ENCODE measurements around the gene GIMAP5.

GIMAP5 gene

DNA sequence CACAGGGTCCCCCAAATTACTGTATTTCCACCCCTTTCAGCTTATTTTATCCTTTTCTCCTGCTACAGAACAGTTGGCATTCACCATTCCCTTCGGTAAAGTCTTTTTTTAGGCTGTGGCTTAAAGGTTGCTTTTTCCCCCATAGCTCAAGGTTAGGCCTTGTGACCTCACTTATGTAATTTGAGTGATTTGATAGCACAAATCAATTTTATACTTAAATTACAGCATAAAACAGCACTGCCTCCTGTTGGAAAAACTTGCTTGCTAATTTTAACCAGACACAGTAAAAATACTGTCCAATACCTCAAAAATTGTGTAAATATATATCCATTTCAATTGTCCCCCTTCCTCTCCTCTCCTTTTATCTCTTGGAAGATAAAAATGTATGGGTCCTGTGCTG, 13.8 kb upstream of the GIMAP5 start:
- peaks cover 13% of the 10 kb centered on the region for H3K9me3 Mint-ChIP-seq
- H3K4me1 Mint-ChIP-seq (ENCODE audit: low read depth): peaks cover 38% of the 10 kb centered on the region
- intact Hi-C loops (cut with micrococcal nuclease): no loop called here
- H3K36me3 Mint-ChIP-seq (ENCODE audit: low read depth): peaks cover 54% of the 10 kb centered on the region
- no peaks in the 10 kb centered on the region for H3K27me3 Mint-ChIP-seq
- no peak overlapping the region for H3K27ac Mint-ChIP-seq
- H3K4me3 Mint-ChIP-seq: no peak overlapping the region

DNA sequence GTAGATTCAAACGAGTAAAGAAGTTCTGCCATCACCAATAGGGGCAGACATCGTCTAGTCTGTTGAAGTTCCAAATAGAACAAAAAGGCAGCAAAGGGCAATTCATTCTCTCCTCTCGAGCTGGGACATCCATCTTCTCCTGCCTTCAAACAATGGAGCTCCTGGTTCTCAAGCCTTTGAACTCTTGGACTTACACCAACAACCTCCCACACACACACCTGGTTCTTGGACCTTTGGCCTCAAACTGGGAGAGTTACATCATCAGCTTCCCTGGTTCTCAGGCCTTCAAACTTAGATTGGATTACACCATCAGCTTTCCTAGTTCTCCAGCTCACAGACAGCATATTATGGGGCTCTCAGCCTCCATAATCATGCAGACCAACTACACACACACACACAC, 9.8 kb upstream of the GIMAP5 start:
- H3K27ac Mint-ChIP-seq: no peak overlapping the region
- peaks cover 1% of the 10 kb centered on the region for H3K27me3 Mint-ChIP-seq
- intact Hi-C loops (cut with micrococcal nuclease): no loop called here
- peaks cover 15% of the 10 kb centered on the region for H3K36me3 Mint-ChIP-seq (ENCODE audit: low read depth)
- H3K4me1 Mint-ChIP-seq (ENCODE audit: low read depth): peaks cover 7% of the 10 kb centered on the region
- peaks cover 18% of the 10 kb centered on the region for H3K9me3 Mint-ChIP-seq
- H3K4me3 Mint-ChIP-seq: no peak overlapping the region

DNA sequence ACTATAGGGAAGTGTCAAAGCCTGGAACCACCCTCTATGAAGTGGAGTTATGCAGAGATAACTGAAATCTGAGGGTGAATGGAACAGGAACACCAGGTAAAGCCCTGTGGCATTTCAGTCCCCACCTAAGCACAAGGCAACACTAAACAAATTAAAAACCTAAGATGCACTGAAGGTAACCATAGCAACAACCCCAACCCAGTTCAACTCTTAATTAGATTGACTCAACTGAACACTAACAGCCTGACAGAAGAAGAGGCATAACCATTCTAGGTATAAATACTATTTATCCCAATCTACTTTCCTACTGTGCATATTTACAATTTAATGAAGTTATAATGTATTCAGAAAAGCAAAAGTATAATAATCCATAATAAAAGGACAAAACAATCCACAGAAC, 9.2 kb upstream of the GIMAP5 start:
- no peak overlapping the region for H3K27ac Mint-ChIP-seq
- H3K9me3 Mint-ChIP-seq: peaks cover 18% of the 10 kb centered on the region
- H3K36me3 Mint-ChIP-seq (ENCODE audit: low read depth): peaks cover 12% of the 10 kb centered on the region
- no peak overlapping the region for H3K4me3 Mint-ChIP-seq
- intact Hi-C loops (cut with micrococcal nuclease): no loop called here
- H3K4me1 Mint-ChIP-seq (ENCODE audit: low read depth): peaks cover under 1% of the 10 kb centered on the region
- peaks cover 1% of the 10 kb centered on the region for H3K27me3 Mint-ChIP-seq

DNA sequence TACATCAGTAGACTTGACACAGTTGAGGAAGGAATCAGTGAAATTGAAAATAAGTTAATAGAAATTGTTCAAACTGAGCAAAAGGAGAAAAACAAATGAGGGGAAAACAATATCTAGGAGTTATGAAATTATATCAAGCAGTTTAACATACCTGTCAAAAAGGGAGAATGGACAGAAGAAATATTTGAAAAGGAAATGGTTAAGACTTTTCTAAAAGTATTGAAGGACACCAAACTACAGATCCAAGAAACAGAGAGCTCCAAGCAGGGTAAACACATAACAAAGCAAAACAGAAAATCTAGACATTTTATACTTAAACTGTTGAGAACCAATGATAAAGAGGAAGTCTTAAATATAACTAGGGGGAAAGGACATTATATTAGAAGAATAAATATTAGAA, 8.6 kb upstream of the GIMAP5 start:
- Mint-ChIP-seq H3K9me3 (peaks cover 18% of the 10 kb centered on the region), H3K4me3 (no peak overlapping the region), H3K27ac (no peak overlapping the region), H3K36me3 (ENCODE audit: low read depth) (peaks cover 11% of the 10 kb centered on the region), H3K4me1 (ENCODE audit: low read depth) (peaks cover 5% of the 10 kb centered on the region), H3K27me3 (peaks cover 1% of the 10 kb centered on the region)
- intact Hi-C loops (cut with micrococcal nuclease): no loop called here

DNA sequence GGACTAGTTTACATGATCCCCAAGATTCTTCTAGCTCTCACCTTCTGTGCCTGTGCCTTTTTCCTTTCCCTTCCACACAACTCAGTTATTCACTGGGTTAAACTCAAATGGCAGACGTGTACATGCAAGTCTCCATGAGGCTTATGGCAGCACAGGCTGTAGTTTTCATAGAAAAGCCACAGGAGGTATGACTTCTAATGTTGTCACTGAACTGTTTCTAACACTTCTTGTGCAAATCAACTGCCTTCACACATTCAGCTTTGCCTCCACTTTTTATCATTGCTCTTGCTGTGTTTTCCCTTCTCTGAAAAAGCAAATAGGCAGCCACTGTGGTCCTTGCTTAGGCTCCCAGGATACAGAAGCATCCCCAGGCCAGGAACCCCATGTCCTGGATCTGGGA, 5.3 kb upstream of the GIMAP5 start:
- peaks cover 18% of the 10 kb centered on the region for H3K9me3 Mint-ChIP-seq
- H3K27me3 Mint-ChIP-seq: peaks cover 1% of the 10 kb centered on the region
- H3K27ac Mint-ChIP-seq: no peak overlapping the region
- peaks cover 24% of the 10 kb centered on the region for H3K4me1 Mint-ChIP-seq (ENCODE audit: low read depth)
- intact Hi-C loops (cut with micrococcal nuclease): no loop called here
- H3K4me3 Mint-ChIP-seq: no peak overlapping the region
- no peaks in the 10 kb centered on the region for H3K36me3 Mint-ChIP-seq (ENCODE audit: low read depth)

DNA sequence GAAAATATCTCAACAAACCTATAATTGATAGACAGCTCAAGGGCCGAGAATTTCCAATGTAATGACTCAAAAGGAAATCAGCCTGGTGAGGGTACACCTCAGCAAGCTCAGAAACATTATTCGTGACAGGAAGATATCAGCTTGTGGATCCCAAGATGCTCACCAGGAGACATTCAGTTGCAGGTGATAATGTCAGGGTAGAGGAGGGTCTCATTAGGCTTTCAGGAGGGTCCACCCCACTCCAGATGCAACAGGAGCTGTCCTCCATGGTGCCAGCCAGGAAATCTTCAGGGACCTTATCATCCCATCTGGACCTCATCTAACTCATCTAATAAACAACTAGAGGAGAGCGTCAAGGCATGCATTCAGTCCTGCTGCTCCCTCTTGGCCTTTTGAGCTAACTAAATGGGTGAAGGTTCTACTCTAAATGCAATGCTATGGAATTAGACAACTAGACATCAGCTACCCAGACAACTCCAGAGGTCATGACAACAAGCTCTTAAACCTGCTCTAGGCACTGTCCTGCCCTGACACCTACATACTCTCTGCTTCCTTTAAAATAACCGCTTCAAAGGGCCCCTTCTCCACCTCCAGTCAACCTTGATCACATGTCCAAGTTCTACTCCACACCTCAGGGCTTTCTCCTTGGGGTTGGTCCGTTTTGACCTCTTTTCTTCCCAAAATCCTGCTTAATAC, 4.3 kb upstream of the GIMAP5 start:
- Mint-ChIP-seq H3K4me3 (no peak overlapping the region), H3K4me1 (ENCODE audit: low read depth) (peaks cover 34% of the 10 kb centered on the region), H3K27me3 (peaks cover 1% of the 10 kb centered on the region), H3K36me3 (ENCODE audit: low read depth) (peaks cover 8% of the 10 kb centered on the region), H3K9me3 (peaks cover 10% of the 10 kb centered on the region), H3K27ac (no peak overlapping the region)
- intact Hi-C loops (cut with micrococcal nuclease): no loop called here

DNA sequence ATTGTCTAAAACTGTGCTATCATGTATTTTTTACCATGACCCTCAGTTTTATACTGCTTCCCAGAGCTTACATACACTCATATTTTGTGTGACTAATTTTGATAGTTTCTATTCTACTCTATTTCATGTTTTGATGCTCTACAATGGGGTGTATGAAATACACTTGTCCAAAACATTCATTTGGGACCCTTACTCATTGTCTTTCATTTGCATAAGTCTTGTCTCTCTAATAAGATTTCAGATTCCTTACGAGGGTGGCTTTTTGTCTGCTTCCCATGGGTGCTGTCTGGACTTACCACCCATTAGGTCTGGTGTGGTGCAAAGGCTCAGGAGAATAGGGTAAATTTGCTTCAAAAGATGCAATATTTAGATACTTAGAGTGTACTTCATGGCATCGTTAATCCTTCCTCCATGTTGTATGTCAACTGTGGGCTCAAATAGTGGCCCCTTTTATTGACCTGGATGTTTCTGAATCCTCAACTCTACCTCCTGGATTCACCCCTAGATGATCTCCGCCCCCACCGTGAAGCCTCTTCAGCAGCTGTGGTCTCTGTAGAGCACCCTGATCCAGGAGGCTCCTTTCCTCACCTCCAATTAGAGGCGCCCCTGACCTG, 3.6 kb upstream of the GIMAP5 start:
- peaks cover 1% of the 10 kb centered on the region for H3K27me3 Mint-ChIP-seq
- H3K4me1 Mint-ChIP-seq (ENCODE audit: low read depth): peaks cover 41% of the 10 kb centered on the region
- H3K36me3 Mint-ChIP-seq (ENCODE audit: low read depth): peaks cover 9% of the 10 kb centered on the region
- H3K4me3 Mint-ChIP-seq: no peak overlapping the region
- H3K27ac Mint-ChIP-seq: peak overlapping the region; percentile 44
- intact Hi-C loops (cut with micrococcal nuclease): no loop called here
- peaks cover 3% of the 10 kb centered on the region for H3K9me3 Mint-ChIP-seq

DNA sequence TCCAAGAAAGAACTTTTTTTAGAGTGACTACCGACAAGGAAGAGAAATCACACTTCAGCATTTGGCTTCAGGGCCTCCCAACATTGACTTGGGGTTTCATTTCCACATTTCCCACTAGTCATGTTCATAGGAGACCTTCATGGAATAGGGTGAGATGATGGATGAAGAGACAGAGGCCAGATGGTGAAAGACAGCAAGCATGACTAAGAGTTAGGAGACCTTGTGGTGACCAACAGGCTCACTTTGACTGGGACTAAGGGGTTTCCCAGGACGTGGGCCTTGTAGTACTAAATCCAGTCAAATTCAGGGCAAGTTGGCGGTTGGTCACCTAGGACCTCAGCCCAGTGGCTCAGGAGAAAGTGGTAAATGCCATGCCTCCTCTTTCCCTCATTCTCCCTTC, 3.0 kb upstream of the GIMAP5 start:
- Mint-ChIP-seq H3K4me3 (no peak overlapping the region), H3K27ac (peak overlapping the region; percentile 44), H3K9me3 (no peaks in the 10 kb centered on the region), H3K36me3 (ENCODE audit: low read depth) (peaks cover 10% of the 10 kb centered on the region), H3K4me1 (ENCODE audit: low read depth) (peaks cover 47% of the 10 kb centered on the region), H3K27me3 (peaks cover 1% of the 10 kb centered on the region)
- intact Hi-C loops (cut with micrococcal nuclease): no loop called here

DNA sequence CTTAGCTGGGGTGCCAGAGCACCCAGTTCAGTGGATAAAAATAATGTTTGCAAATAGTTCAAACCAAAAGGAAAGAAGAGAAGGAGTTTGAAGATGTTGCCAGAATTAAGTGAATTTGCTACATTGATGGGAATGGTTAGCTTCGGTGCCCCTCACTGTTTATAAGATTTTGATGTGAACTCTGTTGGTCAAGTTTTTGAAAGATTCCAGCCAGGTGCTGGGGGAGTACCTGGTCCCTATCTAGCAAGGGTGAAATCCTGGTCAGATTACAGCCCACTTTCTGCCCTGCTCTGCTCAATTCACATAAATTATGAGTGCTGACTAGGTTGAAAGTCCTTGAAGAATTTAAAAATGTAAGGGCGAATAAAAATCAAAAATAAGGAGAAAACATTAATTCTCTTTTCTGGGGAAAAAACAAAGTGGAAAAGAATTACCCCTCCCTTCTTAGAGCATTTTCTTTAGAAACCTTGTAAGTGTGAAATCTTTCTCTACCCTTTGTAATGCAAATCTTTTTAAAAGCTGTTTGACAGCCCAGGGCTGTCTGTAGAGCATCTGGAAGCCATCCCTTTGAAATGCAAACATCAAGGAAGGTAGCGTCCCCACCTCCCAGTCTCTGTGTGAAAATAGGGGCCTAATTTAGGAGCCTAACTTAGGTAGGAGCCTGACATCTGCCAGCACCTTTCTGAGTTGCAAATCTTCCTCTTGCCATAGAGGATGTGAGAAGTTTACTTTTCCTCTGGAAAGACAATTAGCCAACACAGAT, 1.4 kb upstream of the GIMAP5 start:
- Mint-ChIP-seq H3K9me3 (no peaks in the 10 kb centered on the region), H3K27ac (no peak overlapping the region), H3K4me3 (no peak overlapping the region), H3K27me3 (peaks cover 1% of the 10 kb centered on the region), H3K4me1 (ENCODE audit: low read depth) (peaks cover 58% of the 10 kb centered on the region), H3K36me3 (ENCODE audit: low read depth) (peaks cover 24% of the 10 kb centered on the region)
- intact Hi-C loops (cut with micrococcal nuclease): no loop called here

DNA sequence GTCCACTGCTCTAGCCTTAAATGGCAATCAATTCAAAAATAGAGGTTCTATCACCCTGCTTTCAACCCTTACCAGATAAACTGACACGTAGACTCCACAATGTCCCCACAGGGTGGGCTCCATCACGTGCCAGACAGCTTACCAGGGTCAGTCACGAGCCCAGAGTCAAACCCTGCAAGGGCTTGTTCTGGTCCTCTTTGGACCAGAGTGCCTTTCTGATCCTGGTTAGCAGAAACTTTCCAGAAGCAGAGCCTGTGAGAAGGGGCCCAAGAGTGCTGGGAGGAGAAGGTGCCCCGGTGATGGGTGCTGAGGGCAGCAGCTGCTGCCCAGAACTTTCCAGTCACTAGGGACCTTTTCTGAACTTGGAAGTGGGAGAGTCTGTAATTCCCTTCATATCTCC, 354 bp upstream of the GIMAP5 start:
- Mint-ChIP-seq H3K27me3 (peaks cover 1% of the 10 kb centered on the region), H3K27ac (peak overlapping the region; percentile 90), H3K4me3 (peak overlapping the region; percentile 92), H3K36me3 (ENCODE audit: low read depth) (peaks cover 35% of the 10 kb centered on the region), H3K9me3 (no peaks in the 10 kb centered on the region), H3K4me1 (ENCODE audit: low read depth) (peaks cover 63% of the 10 kb centered on the region)
- intact Hi-C loops (cut with micrococcal nuclease): no loop called here

DNA sequence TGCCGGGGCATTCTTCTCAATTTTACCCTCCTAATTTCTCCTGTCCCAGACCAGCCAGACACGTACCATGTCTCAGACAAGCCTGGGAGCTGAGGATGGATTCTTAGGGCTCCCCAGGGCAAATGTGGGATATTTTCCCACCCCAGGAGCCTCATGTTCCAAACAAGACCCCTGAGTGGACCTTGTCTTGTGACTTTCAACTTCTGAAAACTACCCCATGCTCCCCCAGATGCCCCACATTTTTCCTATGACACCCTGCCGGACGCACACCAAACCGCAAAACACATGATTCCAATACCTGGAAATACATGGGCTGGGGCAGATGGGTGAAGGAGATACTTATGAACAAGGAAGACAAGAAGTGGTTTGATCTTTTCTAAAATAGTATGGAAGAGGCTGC, 874 bp downstream of the GIMAP5 start:
- peak overlapping the region; percentile 92 for H3K4me3 Mint-ChIP-seq
- H3K27ac Mint-ChIP-seq: peak overlapping the region; percentile 90
- peaks cover 47% of the 10 kb centered on the region for H3K36me3 Mint-ChIP-seq (ENCODE audit: low read depth)
- peaks cover 75% of the 10 kb centered on the region for H3K4me1 Mint-ChIP-seq (ENCODE audit: low read depth)
- no peaks in the 10 kb centered on the region for H3K9me3 Mint-ChIP-seq
- H3K27me3 Mint-ChIP-seq: no peaks in the 10 kb centered on the region
- intact Hi-C loops (cut with micrococcal nuclease): no loop called here

DNA sequence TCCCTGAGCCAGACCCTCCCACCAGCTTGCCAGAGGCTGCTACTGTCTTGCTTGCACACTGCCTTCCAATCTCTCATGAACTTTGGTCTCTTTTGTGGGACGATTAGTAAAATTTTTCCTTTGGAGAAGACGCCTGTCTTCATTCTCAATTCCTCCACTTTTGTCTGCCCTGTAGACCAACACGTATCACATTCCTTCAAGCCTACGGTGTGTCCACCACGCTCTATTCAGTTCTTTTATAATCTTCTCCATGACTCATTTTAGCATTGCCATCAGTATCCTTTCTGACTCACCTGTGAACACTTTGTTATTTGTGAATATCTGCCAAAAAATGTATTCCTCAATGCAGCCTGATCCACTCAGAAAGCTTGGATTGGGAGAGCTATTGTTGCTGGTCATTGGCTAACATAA, 1.4 kb downstream of the GIMAP5 start:
- no peaks in the 10 kb centered on the region for H3K27me3 Mint-ChIP-seq
- intact Hi-C loops (cut with micrococcal nuclease): no loop called here
- peaks cover 52% of the 10 kb centered on the region for H3K36me3 Mint-ChIP-seq (ENCODE audit: low read depth)
- H3K27ac Mint-ChIP-seq: peak overlapping the region; percentile 90
- no peaks in the 10 kb centered on the region for H3K9me3 Mint-ChIP-seq
- H3K4me3 Mint-ChIP-seq: peak overlapping the region; percentile 92
- H3K4me1 Mint-ChIP-seq (ENCODE audit: low read depth): peaks cover 76% of the 10 kb centered on the region

DNA sequence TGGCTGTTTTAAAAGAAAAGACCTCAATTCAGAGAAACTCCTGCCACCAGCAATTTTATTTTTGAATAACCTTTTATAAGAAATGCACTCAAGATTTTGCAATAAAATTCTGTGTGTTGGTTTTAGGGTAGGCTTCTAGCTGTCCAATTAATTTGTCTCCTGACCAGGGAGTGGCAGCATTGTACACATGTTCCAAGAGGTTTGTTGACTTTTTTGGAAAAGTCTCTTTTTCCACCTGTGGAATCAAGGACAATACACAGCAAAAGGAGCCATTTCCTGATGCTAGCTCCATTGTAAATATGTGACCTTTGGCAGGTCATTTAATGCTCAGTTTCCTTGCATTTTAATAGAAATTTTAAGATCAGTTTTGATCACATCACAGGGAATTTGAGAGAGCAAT, 1.8 kb downstream of the GIMAP5 start:
- intact Hi-C loops (cut with micrococcal nuclease): no loop called here
- Mint-ChIP-seq H3K9me3 (no peaks in the 10 kb centered on the region), H3K27ac (peak overlapping the region; percentile 33), H3K4me1 (ENCODE audit: low read depth) (peaks cover 74% of the 10 kb centered on the region), H3K27me3 (no peaks in the 10 kb centered on the region), H3K4me3 (peak overlapping the region; percentile 92), H3K36me3 (ENCODE audit: low read depth) (peaks cover 57% of the 10 kb centered on the region)

DNA sequence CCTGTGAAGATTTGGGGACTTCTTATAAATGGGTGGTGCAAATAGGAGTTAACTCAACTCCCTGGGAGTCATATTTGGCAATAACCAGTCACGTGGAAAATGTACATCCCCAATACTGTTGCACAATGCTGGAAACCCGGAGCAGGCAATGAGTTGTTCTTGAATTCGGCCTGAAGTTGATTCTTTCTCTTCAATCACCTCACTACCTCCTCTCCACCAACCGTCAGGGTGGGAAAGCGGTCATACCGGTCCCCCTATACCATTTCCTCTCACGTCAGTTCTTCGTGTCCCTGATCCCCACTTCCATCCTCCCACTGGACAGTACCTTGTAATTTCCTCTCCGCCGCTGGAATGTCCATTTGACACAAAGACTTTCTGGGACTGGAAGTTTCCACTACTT, 2.8 kb downstream of the GIMAP5 start:
- H3K27ac Mint-ChIP-seq: no peak overlapping the region
- peaks cover 73% of the 10 kb centered on the region for H3K4me1 Mint-ChIP-seq (ENCODE audit: low read depth)
- H3K36me3 Mint-ChIP-seq (ENCODE audit: low read depth): peaks cover 67% of the 10 kb centered on the region
- intact Hi-C loops (cut with micrococcal nuclease): no loop called here
- H3K9me3 Mint-ChIP-seq: no peaks in the 10 kb centered on the region
- peak overlapping the region; percentile 18 for H3K4me3 Mint-ChIP-seq
- H3K27me3 Mint-ChIP-seq: no peaks in the 10 kb centered on the region
